ENCODE measurements around the gene COL17A1.
A peak's percentile ranks its signal among the peaks of the same experiment; 100 is the strongest.

COL17A1 gene

DNA sequence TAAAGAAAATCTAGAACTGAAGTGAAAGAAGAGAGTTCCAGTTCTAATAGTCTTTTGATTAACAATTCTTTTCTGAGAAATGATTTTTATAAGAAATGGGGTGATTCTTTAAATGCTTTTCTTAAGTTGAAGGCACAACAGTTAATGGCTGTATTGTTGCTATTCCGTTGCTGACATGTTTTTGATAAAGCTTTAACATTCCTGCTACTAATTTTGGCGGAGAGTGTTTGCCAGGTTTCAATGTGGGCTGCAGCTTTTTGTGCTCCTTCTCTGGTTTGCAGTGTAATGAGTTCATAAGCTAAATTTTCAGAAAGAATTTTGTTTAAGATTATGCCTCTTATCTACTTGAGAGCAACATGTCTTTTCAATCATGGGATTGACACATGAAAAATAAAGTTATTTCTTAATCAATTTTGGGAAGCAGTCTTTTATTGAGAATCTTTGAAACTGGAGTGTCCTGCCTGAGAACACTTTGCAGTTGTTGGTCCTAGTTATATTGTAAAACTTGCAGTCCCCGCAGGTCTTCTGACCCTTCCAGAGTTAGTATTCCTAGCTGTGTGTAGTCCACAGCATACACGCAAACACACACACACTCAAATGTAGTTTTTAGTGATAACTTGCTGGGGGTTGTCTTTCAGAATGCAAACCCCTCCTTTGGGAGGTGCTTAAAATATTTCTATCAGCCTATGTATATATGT lies 56.7 kb downstream of the COL17A1 start:
- H3K4me3 ChIP-seq, result no peak overlapping the region
- peak overlapping the region in 1 of 2 donors; percentile 29 for H3K27ac ChIP-seq
- TF ChIP-seq, protein P1, sequence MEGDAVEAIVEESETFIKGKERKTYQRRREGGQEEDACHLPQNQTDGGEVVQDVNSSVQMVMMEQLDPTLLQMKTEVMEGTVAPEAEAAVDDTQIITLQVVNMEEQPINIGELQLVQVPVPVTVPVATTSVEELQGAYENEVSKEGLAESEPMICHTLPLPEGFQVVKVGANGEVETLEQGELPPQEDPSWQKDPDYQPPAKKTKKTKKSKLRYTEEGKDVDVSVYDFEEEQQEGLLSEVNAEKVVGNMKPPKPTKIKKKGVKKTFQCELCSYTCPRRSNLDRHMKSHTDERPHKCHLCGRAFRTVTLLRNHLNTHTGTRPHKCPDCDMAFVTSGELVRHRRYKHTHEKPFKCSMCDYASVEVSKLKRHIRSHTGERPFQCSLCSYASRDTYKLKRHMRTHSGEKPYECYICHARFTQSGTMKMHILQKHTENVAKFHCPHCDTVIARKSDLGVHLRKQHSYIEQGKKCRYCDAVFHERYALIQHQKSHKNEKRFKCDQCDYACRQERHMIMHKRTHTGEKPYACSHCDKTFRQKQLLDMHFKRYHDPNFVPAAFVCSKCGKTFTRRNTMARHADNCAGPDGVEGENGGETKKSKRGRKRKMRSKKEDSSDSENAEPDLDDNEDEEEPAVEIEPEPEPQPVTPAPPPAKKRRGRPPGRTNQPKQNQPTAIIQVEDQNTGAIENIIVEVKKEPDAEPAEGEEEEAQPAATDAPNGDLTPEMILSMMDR (IDR thresholded peaks at IDR 0.05), result no peak
- DNase-seq (ENCODE audit: low spot score), result no peak

DNA sequence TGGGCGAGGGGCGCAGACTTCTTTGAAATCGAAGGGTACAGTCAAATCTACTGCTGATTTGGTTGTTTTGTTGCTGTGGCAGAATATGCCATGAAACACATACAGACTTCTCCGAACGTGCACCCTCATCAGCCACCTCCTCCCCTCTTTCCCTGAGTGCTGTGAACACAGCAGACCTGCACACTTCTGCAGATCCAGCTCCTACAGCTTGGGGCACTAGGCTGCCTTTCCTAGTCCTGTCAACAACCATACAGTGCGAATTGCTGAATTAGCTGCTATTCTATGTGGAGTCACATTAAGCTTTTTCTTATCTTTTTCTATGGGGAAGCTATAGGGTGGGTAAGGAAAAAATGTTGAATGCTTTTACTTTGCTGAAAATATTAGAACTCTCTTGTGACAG lies 57.5 kb downstream of the COL17A1 start:
- DNase-seq (ENCODE audit: low spot score), result no peak
- Histone ChIP-seq H3K4me3 (no peak overlapping the region), H3K27ac (peak overlapping the region in 1 of 2 donors; percentile 29)
- TF ChIP-seq, protein P1 (IDR thresholded peaks at IDR 0.05), result peak; percentile 28

DNA sequence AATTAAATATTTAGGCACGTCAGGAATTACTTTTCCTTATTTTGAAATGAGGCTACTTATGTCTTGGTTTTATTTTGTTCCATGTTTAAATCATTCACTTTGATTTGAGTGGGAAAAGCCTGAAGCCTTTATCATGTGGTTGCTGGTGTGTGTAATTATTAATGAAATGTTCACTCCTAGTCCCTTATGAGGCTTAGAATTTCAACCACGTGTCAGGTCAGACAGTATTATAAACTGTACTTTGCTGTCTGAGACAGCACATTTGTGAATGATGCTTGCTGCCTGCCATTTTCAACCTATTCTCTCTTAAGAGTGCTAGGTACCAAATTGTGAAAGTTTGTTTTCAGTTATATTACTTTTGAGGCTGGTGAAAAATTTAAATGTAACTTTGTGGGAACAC lies 58.9 kb downstream of the COL17A1 start:
- Histone ChIP-seq H3K4me3 (no peak overlapping the region), H3K27ac (no peak overlapping the region)
- TF ChIP-seq, protein P1 (IDR thresholded peaks at IDR 0.05), result no peak
- no peak for DNase-seq (ENCODE audit: low spot score)

DNA sequence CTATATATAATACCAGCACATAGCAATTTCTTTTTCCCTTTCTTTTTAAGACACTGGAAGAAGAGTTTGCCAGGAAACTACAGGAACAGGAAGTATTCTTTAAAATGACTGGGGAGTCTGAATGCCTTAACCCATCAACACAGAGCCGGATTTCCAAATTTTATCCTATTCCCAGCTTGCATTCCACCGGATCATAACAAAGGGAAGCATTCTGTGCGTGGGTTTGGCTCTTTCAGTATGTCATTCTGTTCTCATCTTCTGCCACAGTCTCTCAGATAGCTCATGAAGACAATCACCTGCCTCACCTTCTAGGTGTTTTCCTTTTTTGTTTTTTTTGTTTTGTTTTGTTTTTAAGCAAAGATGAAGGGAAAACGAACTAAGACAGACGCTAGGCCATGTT lies 60.2 kb downstream of the COL17A1 start:
- H3K27ac ChIP-seq, result no peak overlapping the region
- H3K4me3 ChIP-seq, result no peak overlapping the region
- DNase-seq (ENCODE audit: low spot score), result no peak
- TF ChIP-seq, protein P1 (IDR thresholded peaks at IDR 0.05), result no peak

DNA sequence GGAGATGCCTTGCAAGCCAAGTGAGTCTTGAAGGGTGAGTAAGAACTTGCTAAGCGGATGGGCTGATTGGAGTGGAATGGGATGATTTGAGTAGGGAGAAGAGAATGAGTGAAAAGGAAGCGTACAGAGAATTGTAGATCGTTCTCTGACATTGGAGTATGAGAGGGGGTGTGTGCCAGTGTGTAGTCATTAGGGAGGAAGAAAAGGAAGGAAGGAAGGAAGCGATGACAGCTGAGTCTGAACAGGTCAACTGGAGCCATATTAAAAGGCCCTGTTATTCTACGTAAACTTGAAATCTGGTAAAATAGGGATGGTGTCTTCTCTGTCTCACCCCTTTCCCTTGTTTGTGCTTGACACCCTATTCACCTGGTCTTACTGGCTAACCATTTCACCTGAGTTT lies 63.7 kb downstream of the COL17A1 start:
- no peak for DNase-seq (ENCODE audit: low spot score)
- TF ChIP-seq, protein P1 (IDR thresholded peaks at IDR 0.05), result no peak
- no peak overlapping the region for H3K27ac ChIP-seq
- H3K4me3 ChIP-seq, result no peak overlapping the region

DNA sequence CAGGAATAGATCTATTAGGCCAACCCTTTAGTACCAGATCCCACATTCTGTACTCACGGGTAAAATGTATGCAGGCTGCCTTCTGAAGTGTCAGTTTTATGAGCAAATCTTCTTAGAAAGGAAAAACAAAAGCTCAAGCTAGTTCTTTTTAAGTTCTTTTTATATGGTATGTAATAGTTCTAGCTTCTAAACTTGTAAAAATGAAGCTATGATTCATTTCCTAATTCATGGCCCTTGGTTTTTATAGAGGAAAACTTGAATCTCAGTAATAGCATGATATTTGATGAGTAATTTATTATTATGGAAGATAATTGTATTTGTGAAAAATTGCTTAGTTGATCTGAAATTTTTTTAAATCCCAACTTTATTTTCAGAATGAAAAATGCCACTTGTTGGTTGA lies 64.4 kb downstream of the COL17A1 start:
- TF ChIP-seq, protein P1 (IDR thresholded peaks at IDR 0.05), result no peak
- no peak overlapping the region for H3K27ac ChIP-seq
- no peak overlapping the region for H3K4me3 ChIP-seq
- no peak for DNase-seq (ENCODE audit: low spot score)

DNA sequence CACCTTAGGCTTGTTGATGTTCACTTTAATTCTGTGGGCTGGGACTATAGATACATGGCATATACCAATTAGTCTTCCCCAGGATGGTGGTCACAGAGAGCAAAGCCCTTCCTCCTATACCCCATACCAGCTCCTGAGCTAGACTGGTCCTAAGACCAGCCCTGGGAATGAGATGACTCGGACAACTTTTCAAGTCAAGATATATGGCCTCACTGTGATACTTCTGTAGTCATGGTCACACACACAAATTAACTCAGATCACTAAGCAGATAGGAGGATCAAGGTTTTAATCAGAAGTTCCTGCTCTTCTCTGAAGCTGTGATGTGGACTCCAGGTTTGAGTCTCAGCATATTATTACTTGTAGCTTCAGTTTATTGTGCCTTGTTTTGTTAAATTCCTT lies 65.7 kb downstream of the COL17A1 start:
- DNase-seq (ENCODE audit: low spot score), result no peak
- no peak overlapping the region for H3K27ac ChIP-seq
- TF ChIP-seq, protein P1 (IDR thresholded peaks at IDR 0.05), result no peak
- no peak overlapping the region for H3K4me3 ChIP-seq
